Measurements from ENCODE around the gene NUPR1.

DNA sequence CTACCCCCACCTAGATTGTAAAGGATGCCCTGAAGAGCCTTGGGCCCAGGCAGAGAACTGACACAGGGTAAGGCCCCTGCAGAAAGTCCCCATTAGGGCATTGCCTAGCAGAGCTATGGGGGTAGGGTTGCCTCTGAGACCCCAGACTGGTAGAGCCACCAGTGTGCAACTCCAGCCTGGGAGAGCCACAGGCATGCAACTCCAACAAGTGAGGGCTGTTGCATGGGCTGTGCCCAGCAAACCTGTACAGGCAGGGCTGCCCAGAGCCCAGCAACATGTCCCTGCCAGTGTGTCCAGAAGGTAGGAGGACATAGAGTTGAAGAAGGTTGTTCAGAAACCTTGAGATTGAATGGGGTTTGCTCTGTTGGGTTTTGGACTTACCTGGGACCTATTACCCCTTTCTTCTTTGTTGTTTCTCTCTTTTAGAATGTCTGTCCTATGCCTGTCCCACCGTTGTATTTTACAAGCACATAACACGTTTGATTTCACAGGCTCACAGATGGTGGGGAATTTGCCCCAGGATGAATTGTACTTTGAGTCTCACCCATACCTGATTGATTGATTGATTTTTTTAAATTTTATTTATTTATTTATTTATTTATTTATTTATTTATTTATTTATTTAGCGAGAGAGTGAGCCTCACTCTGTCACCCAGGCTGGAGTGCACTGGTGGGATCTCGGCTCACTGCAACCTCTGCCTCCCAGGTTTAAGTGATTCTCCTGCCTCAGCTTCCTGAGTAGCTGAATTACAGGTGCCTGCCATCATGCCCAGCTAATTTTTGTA, 31.4 kb upstream of the NUPR1 start:
- TF ChIP-seq, protein P1, sequence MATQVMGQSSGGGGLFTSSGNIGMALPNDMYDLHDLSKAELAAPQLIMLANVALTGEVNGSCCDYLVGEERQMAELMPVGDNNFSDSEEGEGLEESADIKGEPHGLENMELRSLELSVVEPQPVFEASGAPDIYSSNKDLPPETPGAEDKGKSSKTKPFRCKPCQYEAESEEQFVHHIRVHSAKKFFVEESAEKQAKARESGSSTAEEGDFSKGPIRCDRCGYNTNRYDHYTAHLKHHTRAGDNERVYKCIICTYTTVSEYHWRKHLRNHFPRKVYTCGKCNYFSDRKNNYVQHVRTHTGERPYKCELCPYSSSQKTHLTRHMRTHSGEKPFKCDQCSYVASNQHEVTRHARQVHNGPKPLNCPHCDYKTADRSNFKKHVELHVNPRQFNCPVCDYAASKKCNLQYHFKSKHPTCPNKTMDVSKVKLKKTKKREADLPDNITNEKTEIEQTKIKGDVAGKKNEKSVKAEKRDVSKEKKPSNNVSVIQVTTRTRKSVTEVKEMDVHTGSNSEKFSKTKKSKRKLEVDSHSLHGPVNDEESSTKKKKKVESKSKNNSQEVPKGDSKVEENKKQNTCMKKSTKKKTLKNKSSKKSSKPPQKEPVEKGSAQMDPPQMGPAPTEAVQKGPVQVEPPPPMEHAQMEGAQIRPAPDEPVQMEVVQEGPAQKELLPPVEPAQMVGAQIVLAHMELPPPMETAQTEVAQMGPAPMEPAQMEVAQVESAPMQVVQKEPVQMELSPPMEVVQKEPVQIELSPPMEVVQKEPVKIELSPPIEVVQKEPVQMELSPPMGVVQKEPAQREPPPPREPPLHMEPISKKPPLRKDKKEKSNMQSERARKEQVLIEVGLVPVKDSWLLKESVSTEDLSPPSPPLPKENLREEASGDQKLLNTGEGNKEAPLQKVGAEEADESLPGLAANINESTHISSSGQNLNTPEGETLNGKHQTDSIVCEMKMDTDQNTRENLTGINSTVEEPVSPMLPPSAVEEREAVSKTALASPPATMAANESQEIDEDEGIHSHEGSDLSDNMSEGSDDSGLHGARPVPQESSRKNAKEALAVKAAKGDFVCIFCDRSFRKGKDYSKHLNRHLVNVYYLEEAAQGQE (IDR thresholded peaks at IDR 0.05; ENCODE audit: low read depth, low read length), result no peak
- TF ChIP-seq MEF2A (IDR thresholded peaks at IDR 0.05; ENCODE audit: borderline replicate concordance, low read depth) (no peak), USF2 (IDR thresholded peaks at IDR 0.05; ENCODE audit: borderline replicate concordance, low read depth, low read length) (no peak), EZH2phosphoT487 (IDR thresholded peaks at IDR 0.05; ENCODE audit: borderline replicate concordance, low read depth) (no peak), RAD21 (IDR thresholded peaks at IDR 0.05; ENCODE audit: low read length) (no peak), TAF1 (IDR thresholded peaks at IDR 0.05; ENCODE audit: borderline replicate concordance, low read depth, low read length) (no peak), FOSL2 (IDR thresholded peaks at IDR 0.05; ENCODE audit: borderline replicate concordance, low read depth) (no peak), RFX5 (IDR thresholded peaks at IDR 0.05; ENCODE audit: low read length) (no peak)
- TF ChIP-seq, protein P2, sequence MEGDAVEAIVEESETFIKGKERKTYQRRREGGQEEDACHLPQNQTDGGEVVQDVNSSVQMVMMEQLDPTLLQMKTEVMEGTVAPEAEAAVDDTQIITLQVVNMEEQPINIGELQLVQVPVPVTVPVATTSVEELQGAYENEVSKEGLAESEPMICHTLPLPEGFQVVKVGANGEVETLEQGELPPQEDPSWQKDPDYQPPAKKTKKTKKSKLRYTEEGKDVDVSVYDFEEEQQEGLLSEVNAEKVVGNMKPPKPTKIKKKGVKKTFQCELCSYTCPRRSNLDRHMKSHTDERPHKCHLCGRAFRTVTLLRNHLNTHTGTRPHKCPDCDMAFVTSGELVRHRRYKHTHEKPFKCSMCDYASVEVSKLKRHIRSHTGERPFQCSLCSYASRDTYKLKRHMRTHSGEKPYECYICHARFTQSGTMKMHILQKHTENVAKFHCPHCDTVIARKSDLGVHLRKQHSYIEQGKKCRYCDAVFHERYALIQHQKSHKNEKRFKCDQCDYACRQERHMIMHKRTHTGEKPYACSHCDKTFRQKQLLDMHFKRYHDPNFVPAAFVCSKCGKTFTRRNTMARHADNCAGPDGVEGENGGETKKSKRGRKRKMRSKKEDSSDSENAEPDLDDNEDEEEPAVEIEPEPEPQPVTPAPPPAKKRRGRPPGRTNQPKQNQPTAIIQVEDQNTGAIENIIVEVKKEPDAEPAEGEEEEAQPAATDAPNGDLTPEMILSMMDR (IDR thresholded peaks at IDR 0.05), result no peak

Data from SK-N-SH (cell line).